Measurements from ENCODE around the gene OTOGL. TPM values are rescaled to one million over a fixed set of nuclear protein-coding genes. Genes with fewer than 3 reads are reported as not detected.

OTOGL gene
- total RNA-seq, 1 donor from 2014 or later, result 0.27 TPM

DNA sequence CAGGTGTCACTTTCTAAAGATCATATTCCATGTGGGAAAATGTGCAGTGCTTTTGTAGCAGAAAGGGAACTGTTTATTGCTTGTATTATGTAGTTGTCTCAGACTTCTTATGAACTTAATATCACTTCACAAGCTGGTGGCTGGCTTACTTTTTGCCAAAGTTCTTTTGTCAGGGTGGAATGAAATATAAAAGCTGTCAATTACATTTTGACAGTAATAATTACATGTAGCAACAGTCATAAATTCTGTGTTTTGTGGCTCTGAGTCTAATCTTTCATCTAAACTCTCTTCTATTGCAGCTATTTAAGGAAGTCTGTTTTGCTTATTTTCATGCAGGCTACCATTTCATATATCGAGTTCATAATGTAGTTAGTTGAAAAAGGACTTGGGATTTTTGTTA is 106.6 kb downstream of the OTOGL start:
- H3K4me3 Mint-ChIP-seq, result no peak overlapping the region
- no peaks in the 10 kb centered on the region for H3K9me3 Mint-ChIP-seq
- no peak overlapping the region for H3K27ac Mint-ChIP-seq
- peaks cover 3% of the 10 kb centered on the region for H3K27me3 Mint-ChIP-seq
- DNase-seq (ENCODE audit: extremely low spot score, unreplicated experiment), result no peak
- TF ChIP-seq, protein P1, sequence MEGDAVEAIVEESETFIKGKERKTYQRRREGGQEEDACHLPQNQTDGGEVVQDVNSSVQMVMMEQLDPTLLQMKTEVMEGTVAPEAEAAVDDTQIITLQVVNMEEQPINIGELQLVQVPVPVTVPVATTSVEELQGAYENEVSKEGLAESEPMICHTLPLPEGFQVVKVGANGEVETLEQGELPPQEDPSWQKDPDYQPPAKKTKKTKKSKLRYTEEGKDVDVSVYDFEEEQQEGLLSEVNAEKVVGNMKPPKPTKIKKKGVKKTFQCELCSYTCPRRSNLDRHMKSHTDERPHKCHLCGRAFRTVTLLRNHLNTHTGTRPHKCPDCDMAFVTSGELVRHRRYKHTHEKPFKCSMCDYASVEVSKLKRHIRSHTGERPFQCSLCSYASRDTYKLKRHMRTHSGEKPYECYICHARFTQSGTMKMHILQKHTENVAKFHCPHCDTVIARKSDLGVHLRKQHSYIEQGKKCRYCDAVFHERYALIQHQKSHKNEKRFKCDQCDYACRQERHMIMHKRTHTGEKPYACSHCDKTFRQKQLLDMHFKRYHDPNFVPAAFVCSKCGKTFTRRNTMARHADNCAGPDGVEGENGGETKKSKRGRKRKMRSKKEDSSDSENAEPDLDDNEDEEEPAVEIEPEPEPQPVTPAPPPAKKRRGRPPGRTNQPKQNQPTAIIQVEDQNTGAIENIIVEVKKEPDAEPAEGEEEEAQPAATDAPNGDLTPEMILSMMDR (conservative IDR thresholded peaks at IDR 0.05), result no peak
- H3K36me3 Mint-ChIP-seq, result no peaks in the 10 kb centered on the region
- peaks cover 4% of the 10 kb centered on the region for H3K4me1 Mint-ChIP-seq (ENCODE audit: unreplicated experiment)

DNA sequence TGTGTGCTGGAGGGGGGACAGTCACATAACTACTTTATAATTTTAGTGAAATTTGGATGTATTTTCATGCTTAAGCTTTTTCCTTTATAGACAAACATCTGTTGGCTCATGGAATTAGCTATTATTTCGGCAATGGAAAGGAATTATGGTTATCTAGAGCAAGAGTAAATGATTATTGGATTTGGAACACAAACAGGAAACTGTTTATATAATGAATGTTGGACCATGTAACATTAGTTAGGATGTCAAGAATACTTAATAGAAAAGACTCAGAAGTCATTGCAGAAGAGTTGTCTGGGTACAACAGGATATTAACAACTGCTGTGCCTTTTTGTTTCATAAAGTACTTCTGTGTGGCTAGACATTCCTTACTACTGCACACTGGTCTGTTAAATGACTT is 108.7 kb downstream of the OTOGL start:
- Mint-ChIP-seq H3K9me3 (no peaks in the 10 kb centered on the region), H3K27me3 (no peaks in the 10 kb centered on the region), H3K27ac (no peak overlapping the region), H3K4me1 (ENCODE audit: unreplicated experiment) (peaks cover 18% of the 10 kb centered on the region), H3K4me3 (no peak overlapping the region), H3K36me3 (no peaks in the 10 kb centered on the region)
- TF ChIP-seq, protein P1 (conservative IDR thresholded peaks at IDR 0.05), result no peak
- DNase-seq (ENCODE audit: extremely low spot score, unreplicated experiment), result no peak

DNA sequence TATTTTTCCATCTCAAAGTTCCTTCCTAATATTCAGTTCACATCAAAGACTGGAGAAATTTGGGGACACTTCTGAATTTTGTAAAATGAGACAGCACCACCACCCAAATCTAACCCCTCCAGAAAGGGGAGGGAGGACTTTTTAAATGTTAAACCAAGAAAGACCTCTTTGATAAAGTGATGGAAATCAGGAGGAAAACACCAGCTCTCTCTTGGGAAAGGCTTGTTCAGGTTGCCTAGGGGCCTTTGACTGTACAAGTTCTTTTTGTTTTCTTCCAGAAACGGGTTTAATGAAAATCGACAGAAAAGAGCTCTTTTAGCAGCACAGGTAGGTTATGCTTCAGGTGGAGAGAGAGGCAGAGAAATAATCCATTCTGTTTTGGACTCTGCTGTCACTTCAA is 112.3 kb downstream of the OTOGL start:
- no peak overlapping the region for H3K4me3 Mint-ChIP-seq
- TF ChIP-seq, protein P1 (conservative IDR thresholded peaks at IDR 0.05), result no peak
- H3K9me3 Mint-ChIP-seq, result peaks cover 5% of the 10 kb centered on the region
- no peak overlapping the region for H3K27ac Mint-ChIP-seq
- H3K27me3 Mint-ChIP-seq, result no peaks in the 10 kb centered on the region
- no peaks in the 10 kb centered on the region for H3K36me3 Mint-ChIP-seq
- no peak for DNase-seq (ENCODE audit: extremely low spot score, unreplicated experiment)
- H3K4me1 Mint-ChIP-seq (ENCODE audit: unreplicated experiment), result peaks cover 25% of the 10 kb centered on the region

DNA sequence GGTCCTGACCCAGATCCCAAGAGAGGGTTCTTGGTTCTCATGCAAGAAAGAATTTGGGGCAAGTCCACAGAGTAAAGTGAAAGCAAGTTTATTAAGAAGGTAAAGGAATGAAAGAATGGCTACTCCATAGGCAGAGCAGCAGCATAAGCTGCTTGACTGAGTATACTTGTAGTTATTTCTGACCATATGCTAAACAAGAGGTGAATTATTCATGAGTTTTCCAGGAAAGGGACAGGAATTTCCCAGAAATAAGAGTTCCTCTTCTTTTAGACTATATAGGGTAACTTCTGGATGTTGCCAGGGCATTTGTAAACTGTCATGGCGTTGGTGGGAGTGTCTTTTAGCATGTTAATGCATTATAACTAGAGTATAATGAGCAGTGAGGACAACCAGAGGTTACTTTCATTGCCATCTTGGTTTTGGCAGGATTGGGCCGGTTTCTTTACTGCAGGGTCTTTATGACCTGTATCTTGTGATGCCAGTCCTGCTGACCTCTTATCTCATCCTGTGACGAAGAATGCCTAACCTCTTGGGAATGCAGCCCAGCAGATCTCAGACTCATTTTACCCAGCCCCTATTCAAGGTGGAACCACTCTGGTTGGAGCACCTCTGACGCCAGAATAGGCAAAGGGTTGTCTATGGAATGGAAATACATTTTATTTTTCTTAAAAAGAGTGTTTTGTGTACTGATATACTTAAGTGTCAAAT is 113.8 kb downstream of the OTOGL start:
- Mint-ChIP-seq H3K36me3 (no peaks in the 10 kb centered on the region), H3K9me3 (peaks cover 5% of the 10 kb centered on the region), H3K4me3 (no peak overlapping the region), H3K27ac (no peak overlapping the region), H3K4me1 (ENCODE audit: unreplicated experiment) (peaks cover 38% of the 10 kb centered on the region), H3K27me3 (no peaks in the 10 kb centered on the region)
- no peak for DNase-seq (ENCODE audit: extremely low spot score, unreplicated experiment)
- TF ChIP-seq, protein P1 (conservative IDR thresholded peaks at IDR 0.05), result no peak

DNA sequence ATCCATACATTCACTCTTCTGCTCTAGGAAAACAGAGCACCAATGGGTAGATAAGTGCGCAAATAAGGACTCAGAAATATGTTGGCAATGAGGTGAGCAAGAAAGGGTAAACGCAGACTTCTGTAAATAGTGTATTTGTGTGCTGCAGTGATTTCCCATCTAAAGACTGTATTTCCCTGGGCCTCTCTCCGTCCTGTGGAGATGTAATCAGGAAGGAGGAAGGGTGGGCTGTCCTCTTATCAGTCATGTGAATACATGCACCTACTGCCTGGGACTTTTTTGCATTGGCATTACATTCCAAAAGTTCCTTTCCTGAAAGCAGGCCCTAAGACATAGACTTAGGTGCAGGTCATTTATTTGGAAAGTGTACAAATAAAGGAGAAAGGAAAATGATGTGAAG is 114.5 kb downstream of the OTOGL start:
- TF ChIP-seq, protein P1 (conservative IDR thresholded peaks at IDR 0.05), result no peak
- Mint-ChIP-seq H3K36me3 (no peaks in the 10 kb centered on the region), H3K9me3 (peaks cover 5% of the 10 kb centered on the region), H3K4me3 (no peak overlapping the region), H3K27ac (no peak overlapping the region), H3K4me1 (ENCODE audit: unreplicated experiment) (peaks cover 41% of the 10 kb centered on the region), H3K27me3 (no peaks in the 10 kb centered on the region)
- DNase-seq (ENCODE audit: extremely low spot score, unreplicated experiment), result no peak

Data from type B pancreatic cell (in vitro differentiated cells).